GM21528 (cell line): Measurements from ENCODE around the gene ZNF804B.

ENCODE experiments used
- ATAC-seq: cut with Tn5 transposase; IDR thresholded peaks from one replicate; pipeline ENCODE4 v1.9.1; 2021; ENCODE audit warnings: mild to moderate bottlenecking, moderate library complexity; ENCODE audit not compliant: unreplicated experiment, low FRiP score

ZNF804B gene

GRCh38 chr7:88759230-88760135, at the start of gene ZNF804B:
Gene ZNF804B (plus strand): TSS chr7:88759700. CDS start chr7:88759977, 277 bp downstream.
- no peak for ATAC-seq

- no peak for ATAC-seq
These were observed 23.6 kb upstream of the ZNF804B start for GRCh38 chr7:88735920-88736319.

- no peak for ATAC-seq
These were observed 21.9 kb upstream of the ZNF804B start for GRCh38 chr7:88737632-88738031.

GRCh38 chr7:88746126-88746525, 13.4 kb upstream of the ZNF804B start:
- ATAC-seq, result no peak

GRCh38 chr7:88756802-88757201, 2.7 kb upstream of the ZNF804B start:
- ATAC-seq, result no peak

- ATAC-seq, result no peak
These were observed 2.1 kb upstream of the ZNF804B start for GRCh38 chr7:88757371-88757770.

GRCh38 chr7:88758381-88759229, 895 bp upstream of the ZNF804B start:
- ATAC-seq, result no peak

- no peak for ATAC-seq
These were observed 626 bp downstream of the ZNF804B start for GRCh38 chr7:88760136-88760515.

GRCh38 chr7:88761779-88762178, 2.3 kb downstream of the ZNF804B start:
- no peak for ATAC-seq

GRCh38 chr7:88771417-88771816, 11.9 kb downstream of the ZNF804B start:
- no peak for ATAC-seq

GRCh38 chr7:88772776-88773175, 13.3 kb downstream of the ZNF804B start:
- no peak for ATAC-seq

GRCh38 chr7:88775838-88776237, 16.3 kb downstream of the ZNF804B start:
- no peak for ATAC-seq

GRCh38 chr7:88787777-88788176, 28.3 kb downstream of the ZNF804B start:
- ATAC-seq, result no peak

GRCh38 chr7:88789480-88790064, 30.1 kb downstream of the ZNF804B start:
- ATAC-seq, result no peak

- ATAC-seq, result no peak
These were observed 32.4 kb downstream of the ZNF804B start for GRCh38 chr7:88791891-88792290.

GRCh38 chr7:88792361-88792760, 32.9 kb downstream of the ZNF804B start:
- no peak for ATAC-seq

GRCh38 chr7:88795553-88795952, 36.1 kb downstream of the ZNF804B start, which contains the start of gene TEX47:
Gene TEX47 (minus strand): TSS chr7:88795737. CDS start chr7:88794942, 795 bp downstream.
- ATAC-seq, result no peak

- ATAC-seq, result no peak
These were observed 41.5 kb downstream of the ZNF804B start for GRCh38 chr7:88801046-88801445.

- ATAC-seq, result no peak
These were observed 47.0 kb downstream of the ZNF804B start for GRCh38 chr7:88806280-88807037.

- no peak for ATAC-seq
These were observed 59.1 kb downstream of the ZNF804B start for GRCh38 chr7:88818552-88818951.
